K562 (cell line): Measurements from ENCODE around the gene GLB1L. TPM values are rescaled to one million over a fixed set of nuclear protein-coding genes. Genes with fewer than 3 reads are reported as not detected.

Experiments
- ARID1B ChIP-seq: fragments of 450-650 bp; IDR thresholded peaks from 2 replicates; pipeline ENCODE4 v1.6.1; 2016; ENCODE audit warnings: antibody characterized with exemption, mild to moderate bottlenecking, inconsistent platforms
- CHAMP1 ChIP-seq: fragments of 450-650 bp; IDR thresholded peaks from 2 replicates; pipeline ENCODE4 v1.6.1; 2016; ENCODE audit warnings: mild to moderate bottlenecking
- CHCHD3 ChIP-seq: fragments of 250-450 bp; sonication (Bioruptor Pico); IDR thresholded peaks from 2 replicates; pipeline ENCODE4 v2.1.2; 2022; ENCODE audit warnings: mild to moderate bottlenecking
- CTBP1 ChIP-seq: fragments of 450-650 bp; IDR thresholded peaks from 2 replicates; pipeline ENCODE4 v1.6.1; 2016; ENCODE audit warnings: borderline replicate concordance
- DLX4 ChIP-seq: fragments of 250-450 bp; sonication (Bioruptor Pico); IDR thresholded peaks from 2 replicates; pipeline ENCODE4 v1.6.1; 2021; ENCODE audit warnings: mild to moderate bottlenecking
- FIP1L1 ChIP-seq: fragments of 200-400 bp; formaldehyde crosslinking; IDR thresholded peaks from 2 replicates; pipeline ENCODE4 v1.6.1; 2018; ENCODE audit warnings: mild to moderate bottlenecking, low read depth, low read length; ENCODE audit not compliant: poor library complexity, severe bottlenecking
- GMEB1 ChIP-seq: fragments of 250-450 bp; sonication (Bioruptor Pico); IDR thresholded peaks from 2 replicates; pipeline ENCODE4 v1.4.0; 2020; ENCODE audit warnings: mild to moderate bottlenecking
- MTA3 ChIP-seq: fragments of 450-650 bp; formaldehyde crosslinking; IDR thresholded peaks from 2 replicates; pipeline ENCODE4 v1.6.1; 2017; ENCODE audit warnings: mild to moderate bottlenecking, borderline replicate concordance
- RBM15 ChIP-seq: fragments of 200-400 bp; formaldehyde crosslinking; IDR thresholded peaks from 2 replicates; pipeline ENCODE4 v1.6.1; 2018; ENCODE audit warnings: mild to moderate bottlenecking, low read length, moderate library complexity; ENCODE audit not compliant: insufficient read depth
- TEAD1 ChIP-seq, 2 experiments: fragments of 450-650 bp in 1 of 2; sonication (generic) in 1 of 2; formaldehyde crosslinking; IDR thresholded peaks; 2 replicates each; pipeline versions ENCODE4 v1.4.0 to v1.8.0; 2020 to 2022; ENCODE audit warnings: mild to moderate bottlenecking in 2 of 2, missing genetic modification reagents in 1 of 2
- ZBTB1 ChIP-seq: sonication (generic); formaldehyde crosslinking; IDR thresholded peaks from 2 replicates; pipeline ENCODE4 v1.8.1; 2023; ENCODE audit warnings: missing genetic modification reagents, low read depth, mild to moderate bottlenecking, borderline replicate concordance
- ZBTB7A ChIP-seq: IDR thresholded peaks from 2 replicates; pipeline ENCODE4 v1.6.1; 2011; ENCODE audit warnings: low read depth, mild to moderate bottlenecking, low read length, moderate library complexity, borderline replicate concordance; ENCODE audit not compliant: control insufficient read depth
- ZFPM2 ChIP-seq: fragments of 250-450 bp; sonication (Bioruptor Pico); IDR thresholded peaks from 2 replicates; pipeline ENCODE4 v1.5.1; 2022; ENCODE audit warnings: mild to moderate bottlenecking
- ZMIZ1 ChIP-seq, 2 experiments: fragments of 150-350 bp in 1 of 2; IDR thresholded peaks; 2 replicates each; pipeline ENCODE4 v1.6.1; 2012 to 2016; ENCODE audit warnings: low read depth in 2 of 2, low read length in 2 of 2, mild to moderate bottlenecking in 1 of 2, moderate library complexity in 1 of 2
- ZNF146 ChIP-seq: IDR thresholded peaks from one replicate; pipeline ENCODE4 v1.6.1; 2018; ENCODE audit warnings: missing compliant biosample characterization; ENCODE audit not compliant: unreplicated experiment
- polyA plus RNA-seq, 8 experiments: library from polyadenylated mRNA; depleted of rRNA in 4 of 8; stranded (reverse) in 5 of 8; unstranded in 3 of 8; fragments of >200 nt; fragmentation: Nextera tagmentation in 2 of 8; fragmentation: Illumina TruSeq in 1 of 8; extraction: Ambion mirVana in 2 of 8; extraction: Trizol in 1 of 8; gene quantifications; 2 replicates each; pipeline versions ENCODE4 v1.2.1 to v1.2.3, GENCODE V29; 2011 to 2014; ENCODE audit warnings: inconsistent platforms in 1 of 8, missing spikeins in 1 of 8
- total RNA-seq, 7 experiments: library from RNA; depleted of rRNA in 6 of 7; stranded (reverse); fragments of >200 nt in 6 of 7; fragmentation: Illumina TruSeq in 2 of 7; extraction: Trizol in 2 of 7; gene quantifications; 2 replicates each; pipeline versions ENCODE4 v1.2.1 to v1.2.3, GENCODE V29; 2011 to 2021; ENCODE audit warnings: low replicate concordance in 1 of 7
- TF ChIP-seq, protein P1 (sequence below): fragments of 200-800 bp; sonication (Bioruptor generic); IDR thresholded peaks from 2 replicates; pipeline ENCODE4 v1.6.1; 2017; ENCODE audit warnings: missing genetic modification characterization, missing compliant biosample characterization

The GLB1L gene
- total and polyA plus RNA-seq, 9 of the 15 experiments (the other 6 are each of a cell fraction or from before 2014, with no cell fraction given) = 0.42 to 2.9 (median 2.5) TPM

- peak; percentile 83 for TF ChIP-seq CHAMP1
- no peak for TF ChIP-seq RBM15
- TF ChIP-seq ARID1B = peak; percentile 99
- peak; percentile 95 for TF ChIP-seq MTA3
- TF ChIP-seq, protein P1, sequence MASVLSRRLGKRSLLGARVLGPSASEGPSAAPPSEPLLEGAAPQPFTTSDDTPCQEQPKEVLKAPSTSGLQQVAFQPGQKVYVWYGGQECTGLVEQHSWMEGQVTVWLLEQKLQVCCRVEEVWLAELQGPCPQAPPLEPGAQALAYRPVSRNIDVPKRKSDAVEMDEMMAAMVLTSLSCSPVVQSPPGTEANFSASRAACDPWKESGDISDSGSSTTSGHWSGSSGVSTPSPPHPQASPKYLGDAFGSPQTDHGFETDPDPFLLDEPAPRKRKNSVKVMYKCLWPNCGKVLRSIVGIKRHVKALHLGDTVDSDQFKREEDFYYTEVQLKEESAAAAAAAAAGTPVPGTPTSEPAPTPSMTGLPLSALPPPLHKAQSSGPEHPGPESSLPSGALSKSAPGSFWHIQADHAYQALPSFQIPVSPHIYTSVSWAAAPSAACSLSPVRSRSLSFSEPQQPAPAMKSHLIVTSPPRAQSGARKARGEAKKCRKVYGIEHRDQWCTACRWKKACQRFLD (CRISPR knock-in tag) = peak; percentile 99
- TF ChIP-seq DLX4 (CRISPR knock-in tag) = no peak
- no peak for TF ChIP-seq CHCHD3
- TF ChIP-seq CTBP1 = peak; percentile 80; the same call in 1 of the 2 replicates
- TF ChIP-seq GMEB1 (CRISPR knock-in tag) = peak; percentile 80
- peak; percentile 81 to 91; a peak in 3 of 4 replicates for TF ChIP-seq TEAD1 (CRISPR knock-in tag; IDR thresholded peaks at IDR 0.05)
- TF ChIP-seq FIP1L1 = peak; percentile 95
- no peak for TF ChIP-seq ZNF146 (CRISPR knock-in tag)
- peak; percentile 43; the same call in 1 of the 2 replicates for TF ChIP-seq ZBTB1 (CRISPR knock-in tag)
- TF ChIP-seq ZFPM2 (CRISPR knock-in tag) = no peak
- TF ChIP-seq ZBTB7A = peak; percentile 98; the same call in 1 of the 2 replicates
- TF ChIP-seq ZMIZ1 (IDR thresholded peaks at IDR 0.05; ENCODE audit: low read depth in 2 of 2, low read length in 2 of 2) = peak in 1 of 2 experiments; percentile 98; a peak in 2 of 4 replicates
Observed at GRCh38 chr2:219279151-219279915, 34.1 kb upstream of the GLB1L start, which contains the start of gene DNAJB2 (continued).
